ENCODE data around the gene JAK1.

The JAK1 gene

DNA sequence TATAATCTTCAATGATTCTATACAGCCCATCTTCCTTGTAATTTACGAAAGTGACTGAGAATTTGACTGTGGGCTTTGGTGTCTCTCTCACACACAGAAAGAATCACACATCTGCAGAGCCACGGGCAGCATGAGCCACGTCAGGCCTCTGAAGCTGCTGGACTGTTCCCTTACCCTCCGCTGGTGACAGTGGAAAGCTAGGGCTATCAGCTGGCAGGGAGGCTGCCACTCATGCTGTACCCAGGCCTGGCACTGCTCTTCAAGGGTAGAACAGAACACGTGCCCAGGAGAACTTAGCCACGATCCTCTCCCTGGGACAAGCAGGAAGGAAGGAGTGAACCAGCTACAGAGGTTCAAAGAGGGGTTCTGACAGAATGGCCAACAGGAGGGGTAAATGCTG, 90.7 kb downstream of the JAK1 start:
- no CpG with 5 or more reads among the region's 6 CpGs for WGBS (ENCODE audit: extremely low coverage, insufficient coverage, insufficient read length)
- H2AFZ ChIP-seq (ENCODE audit: insufficient read depth, low read length, poor library complexity): no peak overlapping the region
- no peak overlapping the region for H2BK5ac ChIP-seq (ENCODE audit: low read depth, low read length, poor library complexity)
- peaks cover 11 to 16% of the 10 kb centered on the region in 2 experiments for H3K36me3 ChIP-seq (ENCODE audit: control insufficient read depth in 1 of 2, insufficient read depth in 2 of 2, low read length in 2 of 2)
- H4K8ac ChIP-seq (ENCODE audit: low read depth, low read length): no peak overlapping the region
- no peaks in the 10 kb centered on the region for H3K4me1 ChIP-seq (ENCODE audit: control insufficient read depth in 1 of 2, insufficient read depth in 2 of 2, low read length in 2 of 2)
- H3K79me2 ChIP-seq (ENCODE audit: control insufficient read depth, insufficient read depth, low read length, poor library complexity): no peaks in the 10 kb centered on the region
- H3K27me3 ChIP-seq (ENCODE audit: insufficient read depth, low read length): no peaks in the 10 kb centered on the region
- H3K18ac ChIP-seq (ENCODE audit: low read length): no peak overlapping the region
- no peak overlapping the region for H2BK120ac ChIP-seq (ENCODE audit: insufficient read depth, low read length, poor library complexity)
- no peaks in the 10 kb centered on the region for H3K9me3 ChIP-seq (ENCODE audit: insufficient read depth, low read depth, low read length)
- no peak overlapping the region for H3K4me3 ChIP-seq (ENCODE audit: low read depth, low read length)
- H2AK5ac ChIP-seq (ENCODE audit: low read length): no peak overlapping the region
- H3K4me2 ChIP-seq (ENCODE audit: low read length): no peak overlapping the region
- H3K9ac ChIP-seq (ENCODE audit: low read length): no peak overlapping the region
- DNase-seq: no peak
- H3K14ac ChIP-seq (ENCODE audit: low read length): no peak overlapping the region
- no peak overlapping the region for H2BK12ac ChIP-seq (ENCODE audit: low read length)
- no peak overlapping the region for H3K27ac ChIP-seq (ENCODE audit: low read depth, low read length)
- no peak overlapping the region for H4K12ac ChIP-seq (ENCODE audit: low read depth, low read length)
- H3K23ac ChIP-seq (ENCODE audit: low read length): no peak overlapping the region
- H4K91ac ChIP-seq (ENCODE audit: low read depth, low read length): no peak overlapping the region
- H3K4ac ChIP-seq (ENCODE audit: low read depth, low read length): no peak overlapping the region
- no peaks in the 10 kb centered on the region for H3K79me1 ChIP-seq (ENCODE audit: low read length)

DNA sequence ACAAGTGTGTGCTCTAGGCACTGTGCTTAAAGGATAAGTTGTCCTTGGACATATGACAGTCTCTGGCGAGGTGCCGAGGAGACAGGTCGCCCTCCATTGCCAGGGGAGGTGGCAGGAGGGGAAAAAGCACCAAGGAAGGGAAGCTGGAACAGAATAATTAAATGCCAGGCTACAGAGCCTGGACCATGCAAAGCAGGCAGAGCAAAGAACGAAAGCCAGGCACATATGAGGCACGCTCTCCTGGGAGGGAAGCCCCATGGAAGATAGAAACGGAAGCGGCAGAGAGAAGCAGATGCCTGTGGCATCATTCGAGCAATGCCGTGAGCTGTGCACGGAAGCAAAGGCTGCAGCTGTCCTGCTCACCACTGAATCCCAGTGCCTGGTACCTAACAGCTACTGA, 91.2 kb downstream of the JAK1 start:
- Histone ChIP-seq H2BK5ac (ENCODE audit: low read depth, low read length, poor library complexity) (no peak overlapping the region), H4K8ac (ENCODE audit: low read depth, low read length) (no peak overlapping the region), H3K36me3 (ENCODE audit: control insufficient read depth in 1 of 2, insufficient read depth in 2 of 2, low read length in 2 of 2) (peaks cover 11 to 16% of the 10 kb centered on the region in 2 experiments), H3K79me2 (ENCODE audit: control insufficient read depth, insufficient read depth, low read length, poor library complexity) (no peaks in the 10 kb centered on the region), H2AFZ (ENCODE audit: insufficient read depth, low read length, poor library complexity) (no peak overlapping the region), H2BK12ac (ENCODE audit: low read length) (no peak overlapping the region), H2AK5ac (ENCODE audit: low read length) (no peak overlapping the region), H3K4me3 (ENCODE audit: low read depth, low read length) (no peak overlapping the region), H4K12ac (ENCODE audit: low read depth, low read length) (no peak overlapping the region), H3K9me3 (ENCODE audit: insufficient read depth, low read depth, low read length) (no peaks in the 10 kb centered on the region), H2BK120ac (ENCODE audit: insufficient read depth, low read length, poor library complexity) (no peak overlapping the region), H3K4me2 (ENCODE audit: low read length) (no peak overlapping the region), H3K79me1 (ENCODE audit: low read length) (no peaks in the 10 kb centered on the region), H3K4me1 (ENCODE audit: control insufficient read depth in 1 of 2, insufficient read depth in 2 of 2, low read length in 2 of 2) (no peaks in the 10 kb centered on the region), H3K9ac (ENCODE audit: low read length) (no peak overlapping the region), H3K27me3 (ENCODE audit: insufficient read depth, low read length) (no peaks in the 10 kb centered on the region), H3K18ac (ENCODE audit: low read length) (no peak overlapping the region), H3K4ac (ENCODE audit: low read depth, low read length) (no peak overlapping the region), H4K91ac (ENCODE audit: low read depth, low read length) (no peak overlapping the region), H3K27ac (ENCODE audit: low read depth, low read length) (no peak overlapping the region), H3K14ac (ENCODE audit: low read length) (no peak overlapping the region), H3K23ac (ENCODE audit: low read length) (no peak overlapping the region)
- no CpG with 5 or more reads among the region's 10 CpGs for WGBS (ENCODE audit: extremely low coverage, insufficient coverage, insufficient read length)
- no peak for DNase-seq

DNA sequence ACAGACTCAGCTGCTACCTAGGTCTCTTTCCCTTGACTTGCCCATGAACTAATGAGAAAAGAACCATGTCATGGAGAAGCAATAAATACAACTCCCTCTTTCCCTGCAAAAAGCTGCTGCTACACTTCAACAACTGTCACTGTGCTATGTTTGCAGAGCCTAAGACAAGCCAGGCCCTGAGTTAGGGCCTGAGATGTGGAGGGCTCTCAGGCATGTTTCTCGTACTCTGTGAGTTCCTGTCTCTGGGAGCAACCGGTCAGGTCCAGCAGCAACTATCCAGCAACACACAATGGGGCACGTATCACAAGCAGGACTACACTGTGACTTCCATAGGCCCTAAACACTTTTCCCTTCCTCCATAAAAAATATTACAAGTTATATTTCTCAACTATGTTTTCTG, 91.7 kb downstream of the JAK1 start:
- Histone ChIP-seq H4K12ac (ENCODE audit: low read depth, low read length) (no peak overlapping the region), H3K27me3 (ENCODE audit: insufficient read depth, low read length) (no peaks in the 10 kb centered on the region), H3K23ac (ENCODE audit: low read length) (no peak overlapping the region), H3K18ac (ENCODE audit: low read length) (no peak overlapping the region), H2BK12ac (ENCODE audit: low read length) (no peak overlapping the region), H3K4me2 (ENCODE audit: low read length) (no peak overlapping the region), H3K4ac (ENCODE audit: low read depth, low read length) (no peak overlapping the region), H3K14ac (ENCODE audit: low read length) (no peak overlapping the region), H2AK5ac (ENCODE audit: low read length) (no peak overlapping the region), H3K79me2 (ENCODE audit: control insufficient read depth, insufficient read depth, low read length, poor library complexity) (no peaks in the 10 kb centered on the region), H4K91ac (ENCODE audit: low read depth, low read length) (no peak overlapping the region), H2AFZ (ENCODE audit: insufficient read depth, low read length, poor library complexity) (no peak overlapping the region), H2BK120ac (ENCODE audit: insufficient read depth, low read length, poor library complexity) (no peak overlapping the region), H2BK5ac (ENCODE audit: low read depth, low read length, poor library complexity) (no peak overlapping the region), H3K4me1 (ENCODE audit: control insufficient read depth in 1 of 2, insufficient read depth in 2 of 2, low read length in 2 of 2) (no peaks in the 10 kb centered on the region), H3K79me1 (ENCODE audit: low read length) (no peaks in the 10 kb centered on the region), H3K9ac (ENCODE audit: low read length) (no peak overlapping the region), H3K4me3 (ENCODE audit: low read depth, low read length) (no peak overlapping the region), H3K36me3 (ENCODE audit: control insufficient read depth in 1 of 2, insufficient read depth in 2 of 2, low read length in 2 of 2) (peaks cover 11 to 16% of the 10 kb centered on the region in 2 experiments), H3K27ac (ENCODE audit: low read depth, low read length) (no peak overlapping the region), H4K8ac (ENCODE audit: low read depth, low read length) (no peak overlapping the region), H3K9me3 (ENCODE audit: insufficient read depth, low read depth, low read length) (no peaks in the 10 kb centered on the region)
- no peak for DNase-seq
- WGBS (ENCODE audit: extremely low coverage, insufficient coverage, insufficient read length): no CpG with 5 or more reads among the region's 3 CpGs

DNA sequence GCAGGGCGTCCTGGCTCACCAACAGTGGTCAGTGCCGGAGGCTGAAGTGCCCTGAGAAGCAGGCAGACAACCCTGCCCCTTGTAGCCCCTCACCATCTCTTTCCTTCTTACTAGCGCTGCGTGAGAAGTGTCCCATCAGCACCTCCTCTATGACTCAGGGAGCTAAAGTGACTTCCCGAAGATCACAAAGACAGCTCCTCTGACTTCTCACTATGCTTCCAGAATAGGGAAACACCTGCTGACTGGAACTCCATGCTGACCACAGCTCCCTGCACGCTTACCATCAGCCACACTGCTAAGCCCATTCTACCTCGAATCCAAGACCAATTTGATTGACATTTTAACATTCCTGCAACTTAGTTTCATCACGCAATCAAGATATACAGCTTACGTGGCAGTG, 92.8 kb downstream of the JAK1 start:
- H3K36me3 ChIP-seq (ENCODE audit: control insufficient read depth in 1 of 2, insufficient read depth in 2 of 2, low read length in 2 of 2): peaks cover 12 to 19% of the 10 kb centered on the region in 2 experiments
- no peak overlapping the region for H4K12ac ChIP-seq (ENCODE audit: low read depth, low read length)
- no peak overlapping the region for H3K23ac ChIP-seq (ENCODE audit: low read length)
- no peak overlapping the region for H3K4me2 ChIP-seq (ENCODE audit: low read length)
- no peak overlapping the region for H4K8ac ChIP-seq (ENCODE audit: low read depth, low read length)
- H3K4ac ChIP-seq (ENCODE audit: low read depth, low read length): no peak overlapping the region
- H4K91ac ChIP-seq (ENCODE audit: low read depth, low read length): no peak overlapping the region
- no peak overlapping the region for H2BK5ac ChIP-seq (ENCODE audit: low read depth, low read length, poor library complexity)
- no peaks in the 10 kb centered on the region for H3K79me2 ChIP-seq (ENCODE audit: control insufficient read depth, insufficient read depth, low read length, poor library complexity)
- H3K79me1 ChIP-seq (ENCODE audit: low read length): no peaks in the 10 kb centered on the region
- no peak overlapping the region for H2BK12ac ChIP-seq (ENCODE audit: low read length)
- no peaks in the 10 kb centered on the region for H3K9me3 ChIP-seq (ENCODE audit: insufficient read depth, low read depth, low read length)
- H3K4me3 ChIP-seq (ENCODE audit: low read depth, low read length): no peak overlapping the region
- H3K27ac ChIP-seq (ENCODE audit: low read depth, low read length): no peak overlapping the region
- no peak overlapping the region for H3K9ac ChIP-seq (ENCODE audit: low read length)
- no peak overlapping the region for H2AFZ ChIP-seq (ENCODE audit: insufficient read depth, low read length, poor library complexity)
- no CpG with 5 or more reads among the region's 9 CpGs for WGBS (ENCODE audit: extremely low coverage, insufficient coverage, insufficient read length)
- H3K14ac ChIP-seq (ENCODE audit: low read length): no peak overlapping the region
- no peaks in the 10 kb centered on the region for H3K4me1 ChIP-seq (ENCODE audit: control insufficient read depth in 1 of 2, insufficient read depth in 2 of 2, low read length in 2 of 2)
- no peak for DNase-seq
- H2AK5ac ChIP-seq (ENCODE audit: low read length): no peak overlapping the region
- no peak overlapping the region for H2BK120ac ChIP-seq (ENCODE audit: insufficient read depth, low read length, poor library complexity)
- no peaks in the 10 kb centered on the region for H3K27me3 ChIP-seq (ENCODE audit: insufficient read depth, low read length)
- no peak overlapping the region for H3K18ac ChIP-seq (ENCODE audit: low read length)

Measured in trophoblast cell (in vitro differentiated cells and primary cell).